ENCODE data around the gene ALG3.

- TF ChIP-seq CTCF (IDR thresholded peaks at IDR 0.05) (no peak), POLR2AphosphoS5 (IDR thresholded peaks at IDR 0.05) (no peak), POLR2A (IDR thresholded peaks at IDR 0.05) (no peak)
Observed at GRCh38 chr3:184277366-184277765, 28.6 kb upstream of the ALG3 start.

Measured in suprapubic skin (tissue), 4 donors.